ENCODE results near the gene MGRN1.

The MGRN1 gene

GRCh38 chr16:4726616-4727015 lies 102.0 kb downstream of the MGRN1 start:
- WGBS: 97% methylated on average over 18 of the region's 18 CpGs
- H3K14ac ChIP-seq (ENCODE audit: low read length in 2 of 2): no peak overlapping the region
- no peak overlapping the region for H3K18ac ChIP-seq (ENCODE audit: low read depth in 1 of 2, low read length in 2 of 2)
- H2BK120ac ChIP-seq (ENCODE audit: low read depth, low read length): no peak overlapping the region
- peaks cover 49% of the 10 kb centered on the region for H3K79me1 ChIP-seq (replicated peaks; ENCODE audit: low read length, poor library complexity, severe bottlenecking)
- H3K4ac ChIP-seq (ENCODE audit: low read depth in 1 of 2, low read length in 2 of 2): no peak overlapping the region
- no peaks in the 10 kb centered on the region for H3K27me3 ChIP-seq (ENCODE audit: control insufficient read depth in 1 of 2, insufficient read depth in 1 of 2, low read length in 2 of 2)
- no peaks in the 10 kb centered on the region for H3K9me3 ChIP-seq (ENCODE audit: control insufficient read depth, low read length)
- H3K27ac ChIP-seq (ENCODE audit: low read length, poor library complexity, severe bottlenecking): no peak overlapping the region
- no peak overlapping the region for H4K91ac ChIP-seq (ENCODE audit: low read length)
- peaks cover 2% of the 10 kb centered on the region for H3K4me1 ChIP-seq (ENCODE audit: control insufficient read depth, insufficient read depth, low read depth, low read length)
- H3K4me2 ChIP-seq (ENCODE audit: low read length, poor library complexity, severe bottlenecking): no peak overlapping the region
- H3K4me3 ChIP-seq (ENCODE audit: insufficient read depth in 1 of 2, low read depth in 1 of 2, low read length in 2 of 2): no peak overlapping the region
- peaks cover 54 to 77% of the 10 kb centered on the region in 2 experiments for H3K36me3 ChIP-seq (ENCODE audit: control insufficient read depth in 1 of 2, insufficient read depth in 2 of 2, low read depth in 1 of 2, low read length in 2 of 2)
- DNase-seq: no peak
- no peak overlapping the region for H2BK15ac ChIP-seq (ENCODE audit: low read depth, poor library complexity, severe bottlenecking)
- no peak overlapping the region for H3K9ac ChIP-seq (ENCODE audit: low read length)
- no peak overlapping the region for H4K8ac ChIP-seq (ENCODE audit: low read length)
- no peak overlapping the region for H2BK12ac ChIP-seq (ENCODE audit: low read length in 2 of 2)
- H2AK5ac ChIP-seq (ENCODE audit: low read length, severe bottlenecking): no peak overlapping the region
- no peak overlapping the region for H3K23ac ChIP-seq (ENCODE audit: low read length in 2 of 2)
- H2BK5ac ChIP-seq (ENCODE audit: low read depth, low read length, poor library complexity, severe bottlenecking): no peak overlapping the region
- H2AFZ ChIP-seq (ENCODE audit: low read depth, low read length): no peak overlapping the region

- WGBS: 96% methylated on average over 8 of the region's 8 CpGs
- Histone ChIP-seq H3K9me3 (ENCODE audit: control insufficient read depth, low read length) (no peaks in the 10 kb centered on the region), H2AFZ (ENCODE audit: low read depth, low read length) (no peak overlapping the region), H4K91ac (ENCODE audit: low read length) (no peak overlapping the region), H3K4me3 (ENCODE audit: insufficient read depth in 1 of 2, low read depth in 1 of 2, low read length in 2 of 2) (no peak overlapping the region), H3K79me1 (replicated peaks; ENCODE audit: low read length, poor library complexity, severe bottlenecking) (peaks cover 49% of the 10 kb centered on the region), H4K8ac (ENCODE audit: low read length) (no peak overlapping the region), H2BK120ac (ENCODE audit: low read depth, low read length) (no peak overlapping the region), H3K14ac (ENCODE audit: low read length in 2 of 2) (no peak overlapping the region), H3K36me3 (ENCODE audit: control insufficient read depth in 1 of 2, insufficient read depth in 2 of 2, low read depth in 1 of 2, low read length in 2 of 2) (peaks cover 48 to 62% of the 10 kb centered on the region in 2 experiments), H2BK12ac (ENCODE audit: low read length in 2 of 2) (no peak overlapping the region), H3K4me2 (ENCODE audit: low read length, poor library complexity, severe bottlenecking) (no peak overlapping the region), H3K27ac (ENCODE audit: low read length, poor library complexity, severe bottlenecking) (no peak overlapping the region), H3K4me1 (ENCODE audit: control insufficient read depth, insufficient read depth, low read depth, low read length) (no peaks in the 10 kb centered on the region), H3K9ac (ENCODE audit: low read length) (no peak overlapping the region), H3K18ac (ENCODE audit: low read depth in 1 of 2, low read length in 2 of 2) (no peak overlapping the region), H3K4ac (ENCODE audit: low read depth in 1 of 2, low read length in 2 of 2) (no peak overlapping the region), H2AK5ac (ENCODE audit: low read length, severe bottlenecking) (no peak overlapping the region), H2BK5ac (ENCODE audit: low read depth, low read length, poor library complexity, severe bottlenecking) (no peak overlapping the region), H3K27me3 (ENCODE audit: control insufficient read depth in 1 of 2, insufficient read depth in 1 of 2, low read length in 2 of 2) (no peaks in the 10 kb centered on the region), H3K23ac (ENCODE audit: low read length in 2 of 2) (no peak overlapping the region), H2BK15ac (ENCODE audit: low read depth, poor library complexity, severe bottlenecking) (no peak overlapping the region)
- no peak for DNase-seq
Measured at GRCh38 chr16:4728676-4729075, 104.0 kb downstream of the MGRN1 start.

- Histone ChIP-seq H3K4me3 (ENCODE audit: insufficient read depth in 1 of 2, low read depth in 1 of 2, low read length in 2 of 2) (no peak overlapping the region), H2BK12ac (ENCODE audit: low read length in 2 of 2) (no peak overlapping the region), H2BK5ac (ENCODE audit: low read depth, low read length, poor library complexity, severe bottlenecking) (no peak overlapping the region), H3K4me1 (ENCODE audit: control insufficient read depth, insufficient read depth, low read depth, low read length) (no peaks in the 10 kb centered on the region), H2BK120ac (ENCODE audit: low read depth, low read length) (no peak overlapping the region), H3K4ac (ENCODE audit: low read depth in 1 of 2, low read length in 2 of 2) (no peak overlapping the region), H3K36me3 (ENCODE audit: control insufficient read depth in 1 of 2, insufficient read depth in 2 of 2, low read depth in 1 of 2, low read length in 2 of 2) (peaks cover 43 to 50% of the 10 kb centered on the region in 2 experiments), H3K79me1 (replicated peaks; ENCODE audit: low read length, poor library complexity, severe bottlenecking) (peaks cover 49% of the 10 kb centered on the region), H3K9ac (ENCODE audit: low read length) (no peak overlapping the region), H4K91ac (ENCODE audit: low read length) (no peak overlapping the region), H3K27ac (ENCODE audit: low read length, poor library complexity, severe bottlenecking) (no peak overlapping the region), H3K4me2 (ENCODE audit: low read length, poor library complexity, severe bottlenecking) (no peak overlapping the region), H3K14ac (ENCODE audit: low read length in 2 of 2) (no peak overlapping the region), H4K8ac (ENCODE audit: low read length) (no peak overlapping the region), H3K23ac (ENCODE audit: low read length in 2 of 2) (no peak overlapping the region), H2AFZ (ENCODE audit: low read depth, low read length) (no peak overlapping the region), H3K18ac (ENCODE audit: low read depth in 1 of 2, low read length in 2 of 2) (no peak overlapping the region), H2BK15ac (ENCODE audit: low read depth, poor library complexity, severe bottlenecking) (no peak overlapping the region), H3K27me3 (ENCODE audit: control insufficient read depth in 1 of 2, insufficient read depth in 1 of 2, low read length in 2 of 2) (no peaks in the 10 kb centered on the region), H3K9me3 (ENCODE audit: control insufficient read depth, low read length) (no peaks in the 10 kb centered on the region), H2AK5ac (ENCODE audit: low read length, severe bottlenecking) (no peak overlapping the region)
- WGBS: 99% methylated on average over 15 of the region's 15 CpGs
- DNase-seq: no peak
Measured at GRCh38 chr16:4729876-4730275, 105.2 kb downstream of the MGRN1 start.

GRCh38 chr16:4733211-4733742 lies 108.7 kb downstream of the MGRN1 start:
- H3K27me3 ChIP-seq (ENCODE audit: control insufficient read depth in 1 of 2, insufficient read depth in 1 of 2, low read length in 2 of 2): peaks cover 3% of the 10 kb centered on the region in 2 experiments
- H2BK12ac ChIP-seq (ENCODE audit: low read length in 2 of 2): no peak overlapping the region
- peak overlapping the region; percentile 85 for H3K4me2 ChIP-seq (ENCODE audit: low read length, poor library complexity, severe bottlenecking)
- H3K4me1 ChIP-seq (ENCODE audit: control insufficient read depth, insufficient read depth, low read depth, low read length): peaks cover 4% of the 10 kb centered on the region
- H3K27ac ChIP-seq (ENCODE audit: low read length, poor library complexity, severe bottlenecking): no peak overlapping the region
- no peak overlapping the region for H2BK15ac ChIP-seq (ENCODE audit: low read depth, poor library complexity, severe bottlenecking)
- peak overlapping the region; percentile 45 to 98 for H3K4me3 ChIP-seq (ENCODE audit: insufficient read depth in 1 of 2, low read depth in 1 of 2, low read length in 2 of 2)
- H3K4ac ChIP-seq (ENCODE audit: low read depth in 1 of 2, low read length in 2 of 2): no peak overlapping the region
- H3K79me1 ChIP-seq (replicated peaks; ENCODE audit: low read length, poor library complexity, severe bottlenecking): peaks cover 31% of the 10 kb centered on the region
- DNase-seq: no peak
- no peak overlapping the region for H3K18ac ChIP-seq (ENCODE audit: low read depth in 1 of 2, low read length in 2 of 2)
- WGBS: 61% methylated on average over 9 of the region's 17 CpGs
- H3K14ac ChIP-seq (ENCODE audit: low read length in 2 of 2): no peak overlapping the region
- H3K23ac ChIP-seq (ENCODE audit: low read length in 2 of 2): no peak overlapping the region
- H2BK5ac ChIP-seq (ENCODE audit: low read depth, low read length, poor library complexity, severe bottlenecking): no peak overlapping the region
- no peaks in the 10 kb centered on the region for H3K9me3 ChIP-seq (ENCODE audit: control insufficient read depth, low read length)
- H4K91ac ChIP-seq (ENCODE audit: low read length): no peak overlapping the region
- H3K9ac ChIP-seq (ENCODE audit: low read length): peak overlapping the region; percentile 94
- H2AK5ac ChIP-seq (ENCODE audit: low read length, severe bottlenecking): no peak overlapping the region
- no peak overlapping the region for H2AFZ ChIP-seq (ENCODE audit: low read depth, low read length)
- H4K8ac ChIP-seq (ENCODE audit: low read length): no peak overlapping the region
- H3K36me3 ChIP-seq (ENCODE audit: control insufficient read depth in 1 of 2, insufficient read depth in 2 of 2, low read depth in 1 of 2, low read length in 2 of 2): peaks cover 25% of the 10 kb centered on the region in 2 experiments
- no peak overlapping the region for H2BK120ac ChIP-seq (ENCODE audit: low read depth, low read length)

Data from mesenchymal stem cell (in vitro differentiated cells and primary cell).